HG02623 (cell line): Measurements from ENCODE around the gene TMEM170B.

Experiments
- ATAC-seq: cut with Tn5 transposase; IDR thresholded peaks from one replicate; pipeline ENCODE4 v1.9.1; 2021; ENCODE audit warnings: moderate library complexity; ENCODE audit not compliant: unreplicated experiment

Gene TMEM170B

GRCh38 chr6:11584244-11584643 is 46.7 kb downstream of the TMEM170B start:
- no peak for ATAC-seq

- ATAC-seq, result no peak
These were observed 48.0 kb downstream of the TMEM170B start for GRCh38 chr6:11585426-11586016.

GRCh38 chr6:11586117-11586516 is 48.6 kb downstream of the TMEM170B start:
- no peak for ATAC-seq

- no peak for ATAC-seq
These were observed 49.0 kb downstream of the TMEM170B start for GRCh38 chr6:11586536-11586935.

- ATAC-seq, result no peak
These were observed 51.7 kb downstream of the TMEM170B start for GRCh38 chr6:11589261-11589660.

- ATAC-seq, result no peak
These were observed 54.9 kb downstream of the TMEM170B start for GRCh38 chr6:11592294-11592906.

- ATAC-seq, result no peak
These were observed 55.5 kb downstream of the TMEM170B start for GRCh38 chr6:11593096-11593495.

GRCh38 chr6:11595903-11596302 is 58.4 kb downstream of the TMEM170B start:
- no peak for ATAC-seq

GRCh38 chr6:11596640-11597237 is 59.2 kb downstream of the TMEM170B start:
- ATAC-seq, result no peak

GRCh38 chr6:11598687-11599086 is 61.1 kb downstream of the TMEM170B start:
- ATAC-seq, result no peak

- ATAC-seq, result no peak
These were observed 62.7 kb downstream of the TMEM170B start for GRCh38 chr6:11600251-11600650.

GRCh38 chr6:11601776-11602605 is 64.4 kb downstream of the TMEM170B start:
- ATAC-seq, result no peak

GRCh38 chr6:11604215-11604614 is 66.7 kb downstream of the TMEM170B start:
- no peak for ATAC-seq

- ATAC-seq, result no peak
These were observed 67.4 kb downstream of the TMEM170B start for GRCh38 chr6:11604836-11605506.

- ATAC-seq, result no peak
These were observed 68.0 kb downstream of the TMEM170B start for GRCh38 chr6:11605507-11605905.

GRCh38 chr6:11606332-11606731 is 68.8 kb downstream of the TMEM170B start:
- ATAC-seq, result no peak

- no peak for ATAC-seq
These were observed 69.8 kb downstream of the TMEM170B start for GRCh38 chr6:11607383-11607782.

- no peak for ATAC-seq
These were observed 71.2 kb downstream of the TMEM170B start for GRCh38 chr6:11608600-11609323.

- ATAC-seq, result no peak
These were observed 71.9 kb downstream of the TMEM170B start for GRCh38 chr6:11609324-11610071.

- ATAC-seq, result no peak
These were observed 75.8 kb downstream of the TMEM170B start for GRCh38 chr6:11613336-11613735.
